Hematopoietic multipotent progenitor cell treated with erythropoietin and hydrocortisone succinate and interleukin-3 and kit ligand, for 4 days (in vitro differentiated cells): ENCODE data around the gene STXBP6.

ENCODE experiments used
- DNase-seq: peaks from one replicate; pipeline ENCODE4 v3.0.0-alpha.2; 2015

STXBP6 gene

DNA sequence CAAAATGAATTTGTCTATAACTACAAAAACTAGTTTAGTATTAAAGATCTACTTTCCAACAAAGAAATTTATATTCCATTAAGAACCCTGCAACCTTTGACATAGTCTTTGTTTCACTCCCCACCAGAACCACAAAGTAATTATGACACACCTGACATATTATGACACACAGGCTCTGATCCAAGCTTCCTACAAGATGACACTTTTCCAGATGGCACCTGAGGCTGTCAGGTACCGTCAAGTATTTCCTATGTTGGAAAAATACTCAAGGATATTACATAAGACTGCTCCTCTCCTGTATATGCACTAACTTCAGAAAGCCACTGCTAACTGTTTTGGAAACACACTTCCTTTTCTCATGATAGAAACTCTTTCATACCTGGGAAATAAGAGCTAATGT, 38.9 kb downstream of the STXBP6 start:
- DNase-seq, result no peak

DNA sequence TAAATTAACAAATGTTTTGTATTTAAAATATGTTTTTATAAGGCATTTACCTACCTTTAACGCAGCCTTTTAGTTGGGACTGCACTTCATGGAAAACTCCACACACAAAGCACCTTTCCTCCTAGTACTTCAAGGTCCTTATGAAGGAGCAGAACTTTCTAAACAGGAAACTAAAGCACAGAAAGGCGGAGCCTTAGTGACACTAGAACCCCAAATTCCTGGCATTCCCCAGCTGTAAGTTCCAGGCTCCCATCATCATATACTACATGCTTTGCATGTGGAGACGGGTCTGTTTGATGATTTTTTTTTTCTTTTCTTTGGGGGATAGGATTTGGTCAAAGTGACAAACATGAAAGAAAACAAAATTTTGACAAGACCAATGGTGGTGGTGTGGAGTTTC, 39.5 kb downstream of the STXBP6 start:
- DNase-seq, result no peak

DNA sequence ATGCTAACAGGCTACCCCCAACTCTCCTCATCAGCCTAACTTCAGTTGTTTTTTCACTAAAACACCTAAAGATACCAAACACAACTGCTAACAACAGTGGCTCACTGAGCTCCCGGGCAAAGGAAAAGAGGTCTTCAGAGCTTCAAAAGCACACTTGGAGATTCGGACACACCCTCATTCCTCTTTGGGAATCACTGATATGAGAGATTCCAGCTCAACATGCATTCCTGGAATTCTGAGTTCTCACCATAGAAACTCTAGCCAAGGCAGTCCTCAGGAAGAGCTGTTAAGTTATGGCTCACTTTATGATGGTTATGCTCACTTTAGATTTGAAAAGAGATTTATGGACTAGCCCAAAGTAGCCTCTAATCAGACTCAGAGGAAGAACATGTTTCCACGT, 40.1 kb downstream of the STXBP6 start:
- no peak for DNase-seq

DNA sequence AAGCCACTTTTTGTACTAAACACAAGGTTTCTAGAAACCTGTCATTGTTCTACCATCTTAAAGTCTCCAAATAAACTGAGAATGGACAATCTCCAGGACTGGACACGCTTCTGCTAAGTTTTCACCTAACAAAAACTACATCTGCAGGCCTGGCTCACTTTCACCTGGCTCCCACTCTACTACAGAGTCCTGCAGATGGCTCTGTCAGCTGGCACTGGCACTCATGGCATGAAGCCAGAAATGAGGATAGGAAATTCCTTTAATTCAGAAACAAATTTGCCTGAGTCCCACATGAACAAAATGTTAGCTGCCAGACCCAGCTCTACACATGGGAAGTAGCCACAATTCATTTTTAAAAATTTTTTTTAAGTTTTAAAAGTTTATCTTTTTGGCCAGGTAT, 42.1 kb downstream of the STXBP6 start:
- no peak for DNase-seq

DNA sequence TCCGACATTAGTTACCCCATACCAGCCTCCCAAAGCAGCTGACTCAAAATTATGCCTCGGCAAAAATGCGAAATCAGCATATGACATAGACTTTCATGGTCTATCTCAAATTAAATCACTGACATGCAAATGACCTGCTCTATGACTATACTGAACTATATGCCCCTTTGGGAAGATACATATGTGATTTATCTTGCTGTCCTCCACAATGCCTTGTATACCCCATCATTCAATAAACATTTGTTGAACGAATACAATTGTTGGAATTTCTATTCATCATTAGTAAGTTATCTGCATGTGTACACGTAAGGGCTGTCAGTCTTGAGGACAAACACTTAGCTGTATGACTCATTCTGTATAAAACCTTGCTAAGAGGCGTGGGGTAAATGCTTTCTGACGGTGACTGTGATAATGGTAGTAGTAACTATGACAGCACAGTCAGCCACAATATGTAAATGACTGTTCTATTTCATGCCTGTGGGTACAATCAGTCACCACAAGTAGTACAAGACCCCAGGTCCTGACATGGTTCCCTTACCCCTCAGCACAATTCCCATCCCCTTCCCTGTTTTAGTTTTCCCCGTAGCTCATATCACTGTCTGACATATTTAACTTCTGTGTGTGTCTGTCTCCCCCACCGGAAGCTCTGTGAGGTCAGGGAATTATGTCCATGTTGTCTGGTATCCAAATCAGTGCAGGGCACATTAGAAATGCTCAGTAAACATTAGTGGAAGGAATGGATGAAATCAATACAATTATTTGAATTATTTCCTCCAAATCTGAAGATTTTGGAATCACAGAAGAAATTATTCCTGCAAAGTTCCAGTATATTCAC, 42.8 kb downstream of the STXBP6 start:
- DNase-seq, result peak; percentile 24

DNA sequence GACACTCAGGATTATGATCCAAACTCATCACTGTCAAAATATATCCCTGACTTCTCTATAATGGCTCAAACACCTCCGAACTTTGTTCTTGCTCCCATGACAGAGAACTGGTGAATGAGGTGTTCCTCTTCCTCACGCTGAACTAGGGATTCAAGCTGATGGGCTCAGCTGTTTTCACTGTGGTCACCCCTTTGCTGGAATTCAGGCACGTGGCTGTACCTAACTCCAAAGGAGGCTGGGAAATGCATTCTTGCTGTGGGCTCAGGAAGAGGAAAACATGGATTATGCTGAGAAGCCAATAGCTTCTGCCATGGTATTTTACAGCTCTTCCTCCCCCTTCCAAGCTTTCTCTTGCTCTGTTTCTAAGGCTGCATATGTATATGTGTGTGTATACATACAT, 43.9 kb downstream of the STXBP6 start:
- no peak for DNase-seq

DNA sequence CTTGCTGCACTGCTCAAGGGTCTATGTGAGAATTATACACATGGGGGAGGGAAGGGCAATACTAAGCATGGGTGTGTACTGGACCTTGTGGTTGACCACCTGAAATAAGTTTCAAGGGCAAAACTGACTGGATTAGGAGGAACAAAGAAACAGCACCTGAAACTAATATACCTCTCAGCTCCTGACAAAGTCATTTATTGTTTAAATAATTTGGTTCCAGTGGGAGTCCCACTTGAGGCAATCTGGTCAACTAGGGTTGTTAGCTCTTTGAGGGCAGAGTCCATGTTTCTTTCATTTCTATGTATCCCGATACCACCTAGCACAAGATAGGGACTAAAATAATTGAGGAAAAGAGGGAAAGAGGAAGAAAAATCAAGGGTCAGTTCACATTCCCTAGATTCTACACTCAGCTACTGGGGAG, 45.5 kb downstream of the STXBP6 start:
- no peak for DNase-seq

DNA sequence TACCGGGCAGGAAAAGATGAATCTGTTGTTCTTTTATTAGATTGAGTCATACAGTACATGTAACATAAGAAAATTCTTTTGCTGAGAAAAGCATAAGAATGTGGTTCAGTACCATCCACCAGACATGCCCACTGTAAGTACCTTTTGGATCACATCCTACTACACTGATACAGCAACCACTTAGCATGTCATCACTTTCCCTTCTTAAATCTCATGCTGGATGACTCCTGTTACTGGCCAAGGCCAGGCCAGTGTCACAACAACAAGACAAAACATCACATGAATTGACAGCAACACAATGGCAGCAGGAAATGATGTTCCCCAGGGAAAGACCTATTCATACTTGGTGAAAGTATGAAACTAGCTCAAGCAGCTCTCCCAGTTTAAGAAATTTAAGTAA, 46.4 kb downstream of the STXBP6 start:
- DNase-seq, result no peak

DNA sequence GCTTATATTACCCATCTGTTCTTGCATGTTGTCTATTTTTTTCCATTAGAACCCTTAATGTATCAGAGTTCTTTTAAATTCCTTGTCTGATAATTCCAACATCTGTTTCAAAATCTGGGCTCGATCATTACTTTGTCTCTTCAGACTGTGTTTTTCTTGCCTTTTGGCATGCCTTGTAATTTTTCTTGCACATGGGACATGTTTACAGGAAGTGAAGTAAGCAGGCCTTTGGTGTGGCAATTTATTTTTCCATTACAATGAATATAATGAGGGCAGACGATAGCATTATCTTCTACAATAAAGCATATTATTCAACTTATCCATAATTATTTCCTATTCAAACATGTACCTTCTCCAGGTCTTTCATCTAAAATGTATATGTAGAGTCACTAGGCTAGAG, 48.3 kb downstream of the STXBP6 start:
- no peak for DNase-seq

DNA sequence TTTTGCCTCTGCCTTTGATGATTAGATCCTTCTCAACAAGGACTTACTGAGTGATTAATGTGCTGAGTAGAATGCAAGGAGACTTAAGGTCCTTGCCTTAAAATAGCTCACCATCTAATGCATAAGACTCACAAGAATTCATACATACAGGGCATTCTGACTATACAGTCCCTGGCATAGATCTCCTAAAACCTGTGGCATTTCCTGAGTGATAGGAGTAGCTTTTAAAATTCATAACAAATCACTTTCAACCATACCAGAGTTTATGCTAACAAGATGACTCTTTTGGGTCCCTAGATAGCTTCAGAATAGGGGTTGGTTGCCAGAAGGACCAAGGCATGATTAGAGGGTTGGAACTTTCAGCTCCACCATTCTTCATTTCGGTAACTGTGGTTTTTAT, 48.8 kb downstream of the STXBP6 start:
- DNase-seq, result no peak

DNA sequence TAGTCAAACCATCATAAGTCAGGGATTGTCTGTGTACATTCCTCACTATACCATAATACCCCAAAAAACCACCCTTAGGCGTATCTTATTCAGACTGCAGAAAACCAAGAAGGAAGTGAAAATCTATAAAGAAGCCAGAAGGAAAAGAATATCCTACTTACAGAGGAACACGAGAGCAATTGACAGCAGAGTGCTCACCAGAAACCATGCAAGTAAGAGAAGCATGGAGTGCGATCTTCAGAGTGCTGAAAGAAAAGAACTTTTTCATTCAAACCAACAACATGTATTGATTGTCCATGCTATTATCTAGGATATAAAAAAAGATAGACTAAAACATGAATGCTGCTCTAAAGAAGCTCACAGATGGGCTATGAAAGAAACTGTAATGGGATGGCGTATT, 50.8 kb downstream of the STXBP6 start:
- DNase-seq, result no peak

DNA sequence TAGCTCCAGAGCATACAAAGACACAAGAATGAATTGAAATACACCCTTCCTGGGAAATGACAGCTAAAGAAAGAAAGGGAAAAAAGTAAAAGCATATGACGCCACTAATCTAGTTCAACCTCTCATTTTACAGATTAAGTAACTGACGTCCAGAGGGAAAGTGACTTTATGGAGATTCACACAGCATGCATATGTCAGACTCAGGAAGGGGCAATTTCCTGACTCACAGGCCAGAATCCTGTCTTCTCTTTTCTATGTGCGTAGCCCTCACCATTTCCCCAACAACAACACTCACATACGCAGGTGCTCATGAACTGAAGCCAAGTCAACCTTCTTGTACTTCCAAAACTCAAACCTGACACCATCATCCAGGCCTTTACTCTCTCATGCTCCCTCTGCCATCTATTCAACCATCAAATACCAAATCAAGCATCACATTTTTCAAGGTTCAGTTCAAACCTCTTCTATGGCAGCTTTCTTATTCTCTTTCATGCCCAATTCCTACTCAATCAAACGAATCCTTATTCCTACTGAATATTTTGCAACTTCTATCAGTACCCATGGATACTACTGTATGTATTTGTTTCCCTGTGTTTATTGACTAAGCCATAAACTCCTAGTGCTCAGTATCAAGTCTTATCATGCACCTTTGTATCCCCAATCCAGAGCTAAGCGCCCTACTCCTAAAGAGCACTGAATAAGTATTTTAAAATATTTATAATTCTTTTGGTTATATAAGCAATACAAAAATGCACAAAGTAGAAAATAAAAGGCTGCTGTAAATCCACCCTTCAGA, 52.8 kb downstream of the STXBP6 start:
- no peak for DNase-seq

DNA sequence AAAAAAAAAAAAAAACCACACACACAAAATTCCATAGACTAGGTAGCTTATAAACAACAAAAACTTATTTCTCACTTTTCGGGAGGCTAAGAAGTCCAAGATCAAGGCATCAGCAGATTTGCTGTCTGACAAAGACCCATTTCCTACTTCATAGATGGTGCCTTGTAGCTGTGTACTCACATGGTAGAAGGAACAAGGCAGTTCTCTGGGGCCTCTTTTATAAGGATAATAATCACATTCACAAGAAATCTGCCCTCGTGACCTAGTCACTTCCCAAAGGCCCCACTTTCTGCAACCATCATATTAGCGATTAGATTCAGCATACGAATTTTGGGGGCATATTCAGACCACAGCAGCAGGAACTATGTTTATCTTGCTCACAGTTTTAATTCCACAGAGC, 54.9 kb downstream of the STXBP6 start:
- DNase-seq, result no peak

DNA sequence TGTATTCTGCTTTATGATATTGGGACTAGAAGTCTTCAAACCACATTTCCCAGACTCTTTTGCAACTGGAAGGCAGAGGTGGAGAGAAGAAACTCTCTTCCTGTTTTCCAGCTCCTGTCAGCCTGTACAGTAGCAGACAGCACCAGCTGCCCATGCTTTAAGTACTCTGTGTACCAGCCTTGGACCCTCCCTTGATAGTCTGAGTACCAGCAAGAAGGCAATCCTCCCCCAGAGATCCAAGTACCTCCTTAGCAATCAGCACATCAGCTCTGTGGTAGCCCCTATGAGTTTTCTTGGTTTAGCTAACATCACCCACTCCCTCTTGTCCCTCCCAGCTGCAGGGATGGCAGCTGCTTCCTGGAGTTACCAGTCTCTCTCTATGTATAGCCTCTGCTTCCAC, 56.3 kb downstream of the STXBP6 start:
- DNase-seq, result peak; percentile 20

DNA sequence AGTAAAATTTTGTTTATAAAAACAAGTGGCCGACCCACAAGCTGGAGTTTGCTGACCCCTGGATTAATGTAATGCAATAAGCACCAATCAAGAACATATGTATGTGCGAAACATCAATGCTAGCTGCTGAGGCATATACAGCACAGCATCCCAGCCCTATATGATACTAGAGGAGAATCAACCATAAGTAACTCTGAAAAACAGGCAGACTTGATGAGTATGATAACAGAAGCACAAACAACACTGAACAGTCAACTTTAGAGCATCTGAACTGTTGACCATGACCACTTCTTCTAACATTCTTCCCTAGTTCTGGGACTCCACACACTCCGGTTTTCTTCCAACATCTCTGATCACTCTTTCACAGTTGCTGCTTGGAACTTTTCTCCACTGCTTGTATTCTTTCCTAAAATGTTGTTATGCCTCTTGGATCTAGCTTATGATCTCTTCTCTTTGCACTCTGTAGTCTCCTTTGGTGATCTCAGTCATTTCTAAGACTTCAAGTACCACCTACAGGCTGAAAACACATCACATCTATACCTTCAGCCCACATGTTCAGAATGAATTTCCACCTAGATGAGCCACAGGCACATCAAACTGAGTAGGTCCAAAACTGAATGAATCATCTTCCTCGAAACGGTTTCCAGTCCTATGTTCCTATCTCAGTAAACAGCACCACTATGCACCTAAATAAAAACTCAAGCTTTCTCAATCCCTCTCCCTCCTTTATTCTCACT, 57.2 kb downstream of the STXBP6 start:
- peak; percentile 22 for DNase-seq

DNA sequence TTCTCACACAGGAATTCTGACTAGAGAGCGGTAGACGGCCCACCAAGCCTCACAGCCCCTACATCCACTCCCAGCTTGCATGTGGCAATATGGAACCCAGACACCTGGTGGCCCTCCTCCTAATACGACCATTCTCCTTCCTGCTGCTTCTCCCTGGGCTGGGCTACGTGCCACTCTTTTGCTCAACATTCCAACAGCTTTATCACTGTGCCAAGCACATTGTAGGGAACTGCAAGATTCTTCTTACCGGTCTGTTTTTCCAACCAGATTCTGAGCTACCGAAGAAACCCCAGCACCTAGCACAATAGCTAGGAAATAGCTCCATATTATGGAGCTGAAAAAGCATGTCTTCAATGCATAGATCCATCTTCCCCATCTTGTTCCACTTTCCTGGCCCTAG, 58.1 kb downstream of the STXBP6 start:
- DNase-seq, result no peak

DNA sequence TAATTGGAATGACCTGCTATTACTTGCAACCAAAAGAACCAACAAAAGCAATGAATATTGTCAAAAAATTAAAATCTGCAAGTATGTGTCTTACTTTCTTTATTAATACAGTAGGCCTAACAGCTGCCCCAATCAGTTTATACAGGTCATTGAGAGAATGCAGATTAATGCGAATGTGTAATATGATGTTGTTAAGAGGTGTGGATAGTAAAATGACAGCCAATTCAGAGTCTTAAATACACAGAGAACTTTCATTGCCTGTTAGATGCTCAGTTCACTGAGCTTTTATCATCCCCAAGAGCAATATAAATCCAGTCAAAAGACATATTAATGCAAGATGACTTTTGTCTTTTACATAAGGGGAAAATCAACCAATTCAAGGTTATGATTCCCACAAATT, 58.7 kb downstream of the STXBP6 start:
- no peak for DNase-seq

DNA sequence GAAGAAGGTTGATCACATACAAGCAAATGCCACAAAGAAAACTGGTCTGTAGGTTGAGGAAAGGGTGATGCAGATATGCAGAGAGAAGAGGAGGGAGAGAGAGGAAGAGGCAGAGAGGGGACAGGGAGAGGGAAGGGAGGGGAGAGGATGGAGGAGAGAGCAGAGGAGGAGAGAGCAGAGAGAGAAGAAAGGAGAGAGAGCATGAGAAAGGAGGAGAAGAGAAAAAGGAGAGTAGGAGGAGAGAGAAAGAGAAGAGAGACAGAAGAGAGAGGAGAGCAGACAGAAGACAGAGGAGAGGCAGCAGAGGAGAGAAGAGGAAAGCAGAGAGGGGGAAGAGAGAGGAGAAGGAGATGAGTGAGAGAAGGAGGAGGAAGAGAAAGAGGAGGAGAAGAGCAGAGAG, 59.2 kb downstream of the STXBP6 start:
- DNase-seq, result no peak

DNA sequence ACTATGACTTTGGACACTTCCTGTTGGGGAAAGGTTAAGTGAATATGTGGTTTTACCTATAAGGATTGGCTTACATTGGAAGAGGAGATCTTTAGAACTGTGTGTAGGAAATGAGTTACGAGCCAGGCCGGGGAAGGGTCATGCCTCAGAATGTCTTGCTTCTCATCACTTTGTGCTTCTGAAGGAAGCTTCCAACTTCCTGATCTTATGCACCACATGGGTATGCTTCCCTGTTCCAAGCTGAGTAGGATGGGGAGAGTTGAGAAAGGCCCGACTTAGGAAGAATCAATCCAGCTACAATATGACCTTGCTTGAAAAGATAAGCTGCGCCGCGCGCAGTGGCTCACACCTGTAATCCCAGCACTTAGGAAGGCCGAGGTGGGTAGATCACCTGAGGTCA, 59.9 kb downstream of the STXBP6 start:
- no peak for DNase-seq

DNA sequence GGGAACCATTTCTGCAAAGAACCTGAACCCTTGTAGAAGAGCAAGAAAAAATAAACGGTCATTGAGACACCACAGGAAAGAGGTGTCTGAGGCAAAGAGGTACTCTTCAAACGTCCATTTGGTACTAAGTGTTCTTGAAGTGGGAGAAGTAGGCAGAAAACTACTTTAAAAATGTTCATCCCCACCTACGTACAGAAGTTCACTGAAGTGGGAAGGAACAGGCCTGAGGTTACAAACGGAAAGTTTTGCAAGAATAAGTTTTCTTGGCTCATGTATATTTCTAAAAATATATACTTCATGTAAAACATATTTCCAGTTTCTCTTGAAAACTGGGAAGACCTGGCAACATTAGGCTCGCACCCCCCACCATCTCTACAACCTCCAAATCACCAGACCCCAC, 61.2 kb downstream of the STXBP6 start:
- DNase-seq, result peak; percentile 20

DNA sequence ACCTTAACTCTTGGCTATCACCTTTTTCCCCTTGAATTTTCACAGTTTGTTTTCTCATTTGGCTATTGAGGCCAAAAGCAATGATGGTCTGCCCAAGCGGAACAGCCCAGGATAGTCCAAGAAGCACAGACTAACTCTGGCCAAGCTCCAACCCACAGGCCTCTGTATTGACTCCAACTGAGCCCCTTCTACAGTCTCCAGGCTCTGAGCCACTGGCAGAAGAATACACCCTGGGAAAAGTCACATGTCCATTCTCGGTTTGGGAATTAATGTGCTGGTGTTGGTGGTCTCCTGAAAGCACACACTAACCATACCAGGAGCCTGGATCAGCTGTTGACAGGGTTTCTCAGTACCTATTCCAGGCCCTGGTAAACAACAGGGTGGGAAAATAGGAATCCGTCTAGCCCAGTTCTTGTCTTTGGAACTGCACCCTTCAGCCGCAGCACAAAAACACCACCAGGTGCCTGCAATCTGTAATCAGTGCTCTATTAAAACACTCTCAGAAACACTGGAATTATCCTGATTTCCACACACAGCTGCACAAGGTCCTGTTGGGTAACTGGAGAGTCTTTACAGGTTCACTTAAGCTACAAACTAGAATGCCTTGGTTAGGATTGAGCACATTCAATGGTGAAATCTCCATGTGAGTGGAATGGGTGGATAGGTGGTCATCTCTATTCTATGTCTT, 63.6 kb downstream of the STXBP6 start:
- no peak for DNase-seq

DNA sequence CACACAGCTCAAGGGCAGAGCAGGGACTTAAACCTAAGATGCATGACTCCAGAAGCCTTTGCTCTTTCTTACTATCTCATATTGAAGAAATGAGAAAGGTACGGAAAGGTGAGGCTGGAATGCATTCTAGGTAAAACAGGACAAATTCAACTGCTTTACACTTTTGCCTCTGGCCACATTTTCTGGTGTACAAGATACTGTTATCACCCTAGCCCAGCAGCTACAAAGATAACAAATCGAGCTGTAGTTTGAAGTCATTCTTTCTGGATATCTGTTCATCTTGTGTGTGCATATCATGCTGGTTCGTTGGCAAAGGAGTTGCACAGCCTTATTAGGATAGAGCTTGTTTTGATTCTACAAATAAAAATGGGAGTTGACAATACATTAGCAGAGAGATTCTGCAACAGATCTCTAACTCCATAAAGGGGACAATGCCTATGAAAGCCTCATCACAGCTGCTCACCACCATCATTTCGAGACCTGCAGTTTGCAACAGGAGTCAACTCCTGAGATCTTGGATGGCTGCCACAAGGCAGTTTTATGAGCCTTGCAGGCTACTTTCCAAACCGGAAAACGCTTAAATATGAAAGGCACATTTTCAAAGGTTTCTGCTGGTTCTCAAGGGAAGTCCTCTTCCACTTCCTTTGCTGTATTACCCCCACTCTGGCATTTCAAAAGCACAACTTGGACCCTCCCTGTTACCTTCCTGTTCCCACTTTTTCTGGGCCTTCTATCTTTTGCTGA, 64.9 kb downstream of the STXBP6 start:
- peak; percentile 89 for DNase-seq
